Small intestine (tissue), 7 donors: ENCODE measurements around the gene SPECC1. TPM values are rescaled to one million over a fixed set of nuclear protein-coding genes. Genes with fewer than 3 reads are reported as not detected.

Experiments
- DNase-seq, 2 donors: peaks; one replicate each; pipeline versions ENCODE4 v3.0.0 to v3.0.0-alpha.2; 2013
- FAIRE-seq: peaks from 2 replicates; lab custom pipeline; 2012; peaks lifted over from hg19 to GRCh38; lab: Jason Lieb, UNC
- H3K27ac ChIP-seq, 3 donors: one replicate each; pipeline ENCODE4 v1.5.1; 2013; ENCODE audit warnings: low read length in 2 of 3, mild to moderate bottlenecking in 2 of 3, control low read depth in 1 of 3, inconsistent platforms in 1 of 3, low read depth in 1 of 3, moderate library complexity in 1 of 3
- H3K27me3 ChIP-seq, 3 donors: one replicate each; pipeline ENCODE4 v1.6.1; 2013; ENCODE audit warnings: low read length in 3 of 3, inconsistent platforms in 1 of 3; ENCODE audit not compliant: control insufficient read depth in 3 of 3, insufficient read depth in 3 of 3
- H3K36me3 ChIP-seq, 3 donors: one replicate each; pipeline ENCODE4 v1.6.1; 2013; ENCODE audit warnings: low read length in 3 of 3, inconsistent platforms in 1 of 3, low read depth in 1 of 3, mild to moderate bottlenecking in 1 of 3, moderate library complexity in 1 of 3; ENCODE audit not compliant: control insufficient read depth in 3 of 3, insufficient read depth in 2 of 3
- H3K4me1 ChIP-seq, 3 donors: one replicate each; pipeline ENCODE4 v1.6.1; 2013; ENCODE audit warnings: low read length in 2 of 3, inconsistent platforms in 1 of 3, low read depth in 1 of 3, mild to moderate bottlenecking in 1 of 3, moderate library complexity in 1 of 3; ENCODE audit not compliant: control insufficient read depth in 3 of 3, insufficient read depth in 2 of 3
- H3K4me3 ChIP-seq, 3 donors: one replicate each; pipeline ENCODE4 v1.5.1; 2013; ENCODE audit warnings: low read length in 3 of 3, control low read depth in 1 of 3, inconsistent platforms in 1 of 3, low read depth in 1 of 3, mild to moderate bottlenecking in 1 of 3, moderate library complexity in 1 of 3
- H3K9me3 ChIP-seq, 2 donors: one replicate each; pipeline ENCODE4 v1.6.1; 2013; ENCODE audit warnings: low read depth in 1 of 2, low read length in 1 of 2; ENCODE audit not compliant: control insufficient read depth in 2 of 2, insufficient read depth in 1 of 2
- WGBS, 3 donors: extraction: QIAGEN DNeasy Blood & Tissue Kit; methylation state at CpG; one replicate each; pipeline ENCODE4 v1.1.7; 2013; 5-methylcytosine and 5-hydroxymethylcytosine counted together
- polyA plus RNA-seq, 4 donors: library from polyadenylated mRNA; stranded (reverse) in 3 of 4; unstranded in 1 of 4; fragments of 200-250 nt in 3 of 4; fragments of 120-200 nt in 1 of 4; gene quantifications; one replicate each; pipeline versions ENCODE4 v1.2.1 to v1.2.3, GENCODE V29; 2013
- donor health status: healthy with polysubstance abuse.
- donor health status: control.
- donor health status: control.
- donor health status: Bipolar disorder and iron deficiency.
- donor health status: healthy.

SPECC1 gene
- polyA plus RNA-seq, 4 donors: 13.7 to 38.9 (median 32.8) TPM

- no peaks in the 10 kb centered on the region for H3K27me3 ChIP-seq
- no peak for FAIRE-seq
- H3K36me3 ChIP-seq: peaks cover 0 to 2% (median 0%) of the 10 kb centered on the region in 3 donors
- H3K4me3 ChIP-seq: no peak overlapping the region
- WGBS, 3 donors: 89 to 91% (median 91%) methylated on average over 3 of the region's 3 CpGs
- H3K27ac ChIP-seq: no peak overlapping the region
- no peaks in the 10 kb centered on the region for H3K9me3 ChIP-seq
- DNase-seq: no peak
- H3K4me1 ChIP-seq: no peaks in the 10 kb centered on the region
Measured at GRCh38 chr17:20170085-20170484, 160.9 kb downstream of the SPECC1 start.

GRCh38 chr17:20171741-20172365 is 162.7 kb downstream of the SPECC1 start:
- FAIRE-seq: no peak
- peaks cover 0 to 2% (median 0%) of the 10 kb centered on the region in 3 donors for H3K36me3 ChIP-seq
- no peaks in the 10 kb centered on the region for H3K27me3 ChIP-seq
- 75 to 90% (median 83%) methylated on average over 2 of the region's 2 CpGs for WGBS, 3 donors
- peak in 1 of 2 donors; percentile 31 for DNase-seq
- no peak overlapping the region for H3K27ac ChIP-seq
- no peak overlapping the region for H3K4me3 ChIP-seq
- no peaks in the 10 kb centered on the region for H3K4me1 ChIP-seq
- no peaks in the 10 kb centered on the region for H3K9me3 ChIP-seq

DNA sequence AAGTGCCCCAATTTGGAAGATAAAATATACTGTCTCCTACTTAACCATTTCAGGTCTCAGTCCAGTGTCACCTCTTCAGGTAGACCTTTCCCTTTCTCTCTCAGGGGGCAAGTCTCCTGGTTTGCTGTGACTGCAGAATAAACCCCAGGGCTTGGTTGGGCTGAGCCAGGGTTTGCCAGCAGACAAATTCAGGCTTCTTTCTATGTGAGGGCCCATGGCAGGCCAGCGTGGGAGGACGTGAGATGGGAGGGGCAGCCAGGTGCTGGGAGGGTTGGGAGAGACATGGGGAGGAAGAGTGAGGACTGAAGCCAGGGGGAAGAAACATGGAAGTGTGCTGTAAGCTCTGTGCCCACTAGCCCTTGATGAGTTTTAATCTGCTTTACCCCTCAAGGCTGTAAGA is 163.2 kb downstream of the SPECC1 start:
- H3K36me3 ChIP-seq: no peaks in the 10 kb centered on the region
- 33 to 76% (median 65%) methylated on average over 2 of the region's 2 CpGs for WGBS, 3 donors
- no peaks in the 10 kb centered on the region for H3K9me3 ChIP-seq
- no peak overlapping the region for H3K4me3 ChIP-seq
- H3K27me3 ChIP-seq: no peaks in the 10 kb centered on the region
- FAIRE-seq (no peak), DNase-seq (no peak)
- H3K4me1 ChIP-seq: no peaks in the 10 kb centered on the region
- H3K27ac ChIP-seq: no peak overlapping the region

GRCh38 chr17:20173091-20173490 is 163.9 kb downstream of the SPECC1 start:
- Histone ChIP-seq H3K27ac (no peak overlapping the region), H3K4me1 (no peaks in the 10 kb centered on the region), H3K9me3 (no peaks in the 10 kb centered on the region), H3K4me3 (no peak overlapping the region), H3K36me3 (no peaks in the 10 kb centered on the region), H3K27me3 (no peaks in the 10 kb centered on the region)
- no peak for FAIRE-seq
- WGBS, 3 donors: 24 to 47% (median 41%) methylated on average over 1 of the region's 1 CpG
- no peak for DNase-seq

DNA sequence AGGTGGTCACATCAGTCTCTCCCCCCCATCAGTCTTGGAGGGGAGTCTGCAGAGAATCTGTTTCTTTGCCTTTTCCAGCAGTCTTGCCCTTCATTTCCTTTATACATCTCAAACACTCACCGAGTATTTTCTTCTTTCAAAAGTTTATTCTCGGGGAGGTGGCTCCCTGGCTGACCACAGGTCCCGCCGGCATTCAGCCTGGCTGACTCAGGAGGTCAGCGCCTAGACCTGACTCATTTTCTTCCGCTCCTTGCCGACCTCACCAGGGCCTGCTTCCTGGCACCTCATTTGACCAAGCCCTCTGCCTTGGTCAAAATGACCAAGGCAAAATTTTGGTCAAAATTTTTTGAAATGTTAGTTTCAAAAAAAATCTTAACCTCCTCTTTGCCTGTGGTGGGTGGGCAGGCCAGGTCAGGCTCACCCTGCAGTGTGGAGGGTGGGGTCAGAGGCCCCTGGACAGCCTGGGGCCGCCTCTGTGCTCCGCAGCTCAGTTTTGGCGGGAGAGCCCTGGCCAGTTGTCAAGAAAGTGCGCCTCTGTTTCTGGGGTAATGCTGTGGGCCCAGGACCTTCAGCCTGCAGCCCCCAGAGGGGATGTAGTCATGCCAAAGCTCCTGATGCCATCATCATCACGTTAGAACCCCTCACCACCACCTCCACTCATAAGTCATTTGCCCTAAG is 165.6 kb downstream of the SPECC1 start:
- 89 to 96% (median 89%) methylated on average over 12 of the region's 12 CpGs for WGBS, 3 donors
- Histone ChIP-seq H3K36me3 (no peaks in the 10 kb centered on the region), H3K4me3 (no peak overlapping the region), H3K9me3 (no peaks in the 10 kb centered on the region), H3K27ac (no peak overlapping the region), H3K27me3 (no peaks in the 10 kb centered on the region), H3K4me1 (no peaks in the 10 kb centered on the region)
- no peak for FAIRE-seq
- no peak for DNase-seq

DNA sequence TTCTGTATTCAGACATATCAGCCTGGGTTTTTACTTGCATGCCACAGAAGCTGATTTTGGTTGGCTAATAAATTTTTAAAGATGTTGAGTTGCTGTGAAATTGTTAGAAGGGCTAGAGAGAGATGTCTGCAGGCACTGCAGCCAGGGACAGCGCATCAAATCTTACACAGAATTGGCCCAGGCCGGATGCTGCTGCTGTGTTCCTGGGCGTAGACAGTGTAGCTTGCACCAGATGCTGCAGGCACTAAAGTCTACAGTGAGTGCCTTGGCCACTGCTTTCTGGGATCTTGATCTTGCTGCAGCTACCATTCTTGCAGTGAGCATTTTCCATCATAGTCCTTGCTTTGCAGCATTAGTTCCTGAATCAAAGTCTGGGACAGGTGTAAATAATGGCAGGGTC is 169.9 kb downstream of the SPECC1 start:
- H3K27me3 ChIP-seq: no peaks in the 10 kb centered on the region
- FAIRE-seq: no peak
- WGBS, 3 donors: 82 to 98% (median 89%) methylated on average over 3 of the region's 3 CpGs

GRCh38 chr17:20180661-20181060 is 171.5 kb downstream of the SPECC1 start:
- FAIRE-seq: no peak

More for the DNA sequence above, 169.9 kb downstream of the SPECC1 start:
- Histone ChIP-seq H3K4me1 (no peaks in the 10 kb centered on the region), H3K36me3 (no peaks in the 10 kb centered on the region), H3K4me3 (no peak overlapping the region), H3K27ac (no peak overlapping the region), H3K9me3 (no peaks in the 10 kb centered on the region)
- DNase-seq: no peak

DNA sequence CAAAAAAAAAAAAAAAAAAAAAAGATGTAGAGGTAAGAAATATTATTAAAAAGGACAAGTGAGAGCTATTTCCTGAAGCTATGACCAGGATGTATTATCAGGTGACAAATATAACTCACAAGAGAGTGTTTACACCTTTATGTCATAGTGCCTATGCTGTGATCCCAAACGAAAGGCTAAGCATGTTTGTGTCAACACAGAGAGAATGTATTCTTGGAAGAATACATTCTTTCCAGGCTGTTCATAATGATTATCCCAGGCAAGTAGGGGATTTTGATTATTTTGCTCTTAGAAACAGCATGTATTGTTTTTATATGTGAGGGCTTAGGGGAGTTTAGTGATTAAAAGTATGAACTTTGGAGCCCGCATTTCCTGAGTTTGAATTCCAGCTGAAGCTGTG is 175.0 kb downstream of the SPECC1 start:
- H3K4me3 ChIP-seq: no peak overlapping the region
- FAIRE-seq (no peak), DNase-seq (no peak)
- H3K36me3 ChIP-seq: no peaks in the 10 kb centered on the region
- no peaks in the 10 kb centered on the region for H3K9me3 ChIP-seq
- H3K4me1 ChIP-seq: peaks cover 0 to 5% (median 1%) of the 10 kb centered on the region in 3 donors
- WGBS, 3 donors: 65 to 82% (median 75%) methylated on average over 2 of the region's 2 CpGs
- no peak overlapping the region for H3K27ac ChIP-seq
- no peaks in the 10 kb centered on the region for H3K27me3 ChIP-seq

More at GRCh38 chr17:20180661-20181060, 171.5 kb downstream of the SPECC1 start:
- Histone ChIP-seq H3K27ac (no peak overlapping the region), H3K36me3 (no peaks in the 10 kb centered on the region), H3K27me3 (no peaks in the 10 kb centered on the region), H3K9me3 (no peaks in the 10 kb centered on the region), H3K4me3 (no peak overlapping the region), H3K4me1 (no peaks in the 10 kb centered on the region)
- DNase-seq: no peak
- 95 to 96% (median 95%) methylated on average over 1 of the region's 1 CpG for WGBS, 3 donors
